ENCODE measurements around the gene PHLDB2. TPM values are rescaled to one million over a fixed set of nuclear protein-coding genes. Genes with fewer than 3 reads are reported as not detected.

PHLDB2 gene
- total RNA-seq, 1 experiment from 2014 or later: 143 TPM

- CTCF ChIA-PET: no interaction called here
Measured at GRCh38 chr3:111939873-111940272, 80.8 kb downstream of the PHLDB2 start.

More at GRCh38 chr3:111939873-111940272, 80.8 kb downstream of the PHLDB2 start:
- no peaks in the 10 kb centered on the region for H3K9me3 ChIP-seq (ENCODE audit: control insufficient read depth in 1 of 2, insufficient read depth in 1 of 2, low read depth in 1 of 2, low read length in 2 of 2)
- H3K4me2 ChIP-seq (ENCODE audit: low read length): no peak overlapping the region
- POLR2A ChIA-PET: no interaction called here
- no peak overlapping the region for H2AFZ ChIP-seq (ENCODE audit: low read depth, low read length, poor library complexity, severe bottlenecking)
- no peaks in the 10 kb centered on the region for H3K27me3 ChIP-seq (ENCODE audit: insufficient read depth, low read length)
- H4K20me1 ChIP-seq (ENCODE audit: insufficient read depth): no peaks in the 10 kb centered on the region
- peak overlapping the region; percentile 96; the same call in 1 of the 2 replicates for H3K27ac ChIP-seq (ENCODE audit: low read depth, low read length)
- H3K79me2 ChIP-seq (ENCODE audit: insufficient read depth, low read length): peaks cover 10% of the 10 kb centered on the region; the same call in 1 of the 2 replicates
- H3K9me2 ChIP-seq (ENCODE audit: insufficient read depth): no peaks in the 10 kb centered on the region
- DNase-seq (ENCODE audit: low read depth, low spot score) (no peak), ATAC-seq (no peak)
- peaks cover 19 to 42% of the 10 kb centered on the region in 2 experiments for H3K36me3 ChIP-seq (ENCODE audit: control insufficient read depth in 1 of 2, insufficient read depth in 2 of 2, low read length in 2 of 2)
- TF ChIP-seq EZH2 (IDR thresholded peaks at IDR 0.05) (no peak), ZFX (IDR thresholded peaks at IDR 0.05) (no peak), POLR2AphosphoS5 (IDR thresholded peaks at IDR 0.05; ENCODE audit: low read depth, low read length) (no peak), RAD21 (IDR thresholded peaks at IDR 0.05; ENCODE audit: low read depth) (no peak), EGR1 (IDR thresholded peaks at IDR 0.05; ENCODE audit: low read depth) (no peak), POLR2A (IDR thresholded peaks at IDR 0.05; ENCODE audit: borderline replicate concordance, extremely low read depth, insufficient read depth, insufficient read length) (no peak), ATF3 (IDR thresholded peaks at IDR 0.05) (no peak), ELF1 (IDR thresholded peaks at IDR 0.05; ENCODE audit: borderline replicate concordance, low read depth) (no peak), YY1 (IDR thresholded peaks at IDR 0.05; ENCODE audit: extremely low read depth, insufficient replicate concordance, low read depth, low read length) (no peak), SP1 (IDR thresholded peaks at IDR 0.05; ENCODE audit: low read depth) (no peak), TCF7L2 (IDR thresholded peaks at IDR 0.05; ENCODE audit: borderline replicate concordance, extremely low read depth, insufficient read depth, insufficient read length) (no peak), SRF (IDR thresholded peaks at IDR 0.05; ENCODE audit: low read depth) (no peak), ZBTB33 (IDR thresholded peaks at IDR 0.05; ENCODE audit: extremely low read depth, insufficient replicate concordance, low read length) (no peak), ZNF274 (IDR thresholded peaks at IDR 0.05; ENCODE audit: low read depth, low read length) (no peak)
- intact Hi-C loops (cut with micrococcal nuclease): no loop called here
- H3K4me3 ChIP-seq (replicated peaks in 1 of 2; ENCODE audit: low read depth in 1 of 2, low read length in 2 of 2): no peak overlapping the region
- no peak overlapping the region for H3K9ac ChIP-seq (ENCODE audit: low read length)
- H3K4me1 ChIP-seq (ENCODE audit: control insufficient read depth in 1 of 2, insufficient read depth in 2 of 2, low read length in 2 of 2): peaks cover 36 to 56% of the 10 kb centered on the region in 2 experiments
- RAD21 ChIA-PET (ENCODE audit: low non-redundant PET in 1 of 2, low total read pairs in 2 of 2, uncharacterized antibody in 2 of 2, unreplicated experiment in 2 of 2): no interaction called here
- BruUV-seq (replicated peaks): no TSS peak
